Choroid plexus epithelial cell (primary cell): ENCODE data around the gene TMEM31.
"Not testable (repeated sequence)": the region's sequence is repeated elsewhere in the genome, so short reads cannot be mapped to it uniquely, and the experiment has no call there.

Experiments
- DNase-seq: peaks from one replicate; pipeline ENCODE4 v3.0.0-alpha.2; 2010; ENCODE audit warnings: low read depth
- H3K4me3 ChIP-seq: 2 replicates; pipeline ENCODE4 v1.5.1; 2011; ENCODE audit warnings: low read depth, mild to moderate bottlenecking, control low read depth, low read length, moderate library complexity
- CTCF ChIP-seq: conservative IDR thresholded peaks from 2 replicates; pipeline ENCODE4 v1.5.1; 2011; ENCODE audit warnings: low read depth, mild to moderate bottlenecking, control low read depth, inconsistent platforms, low read length, moderate library complexity

The TMEM31 gene

GRCh38 chrX:103758555-103758954 is 47.8 kb downstream of the TMEM31 start:
- DNase-seq: no peak
- TF ChIP-seq CTCF: no peak
- no peak overlapping the region for H3K4me3 ChIP-seq

GRCh38 chrX:103763541-103763940 is 52.8 kb downstream of the TMEM31 start:
- peak; percentile 19 for DNase-seq
- not testable (repeated sequence) for H3K4me3 ChIP-seq
